Thyroid gland (tissue), 4 donors: Measurements from ENCODE around the gene TESK2.

Experiments
- CTCF ChIP-seq, 6 experiments: fragments of 200-600 bp in 3 of 6; fragments of 450-650 bp in 3 of 6; sonication (generic) in 3 of 6; IDR thresholded peaks; one replicate each; pipeline ENCODE4 v1.5.1; 2016 to 2019; ENCODE audit warnings: antibody characterized with exemption in 6 of 6, mild to moderate bottlenecking in 2 of 6, inconsistent platforms in 1 of 6, moderate library complexity in 1 of 6
- POLR2A ChIP-seq, 2 donors: fragments of 450-650 bp; IDR thresholded peaks; one replicate each; pipeline ENCODE4 v1.6.1; 2017; ENCODE audit warnings: antibody characterized with exemption in 2 of 2, mild to moderate bottlenecking in 2 of 2, moderate library complexity in 1 of 2

GRCh38 chr1:45478121-45478814 lies 12.7 kb downstream of the TESK2 start:
- no peak for TF ChIP-seq POLR2A (IDR thresholded peaks at IDR 0.05)
- TF ChIP-seq CTCF (IDR thresholded peaks at IDR 0.05): no peak
